Measurements from ENCODE around the gene CSK.
"Not testable (repeated sequence)": the region's sequence is repeated elsewhere in the genome, so short reads cannot be mapped to it uniquely, and the experiment has no call there.

CSK gene

GRCh38 chr15:74781431-74782258, at the start of gene CSK:
CSK (plus strand) TSS chr15:74782080; CDS start chr15:74798298, 16,218 bp downstream.
- DNase-seq, result peak; percentile 84

GRCh38 chr15:74732846-74733245, 49.0 kb upstream of the CSK start:
- DNase-seq, result no peak

GRCh38 chr15:74733269-74733668, 48.6 kb upstream of the CSK start:
- DNase-seq, result no peak

GRCh38 chr15:74735305-74735704, 46.6 kb upstream of the CSK start:
- DNase-seq, result no peak

- DNase-seq, result not testable (repeated sequence)
These were observed 43.6 kb upstream of the CSK start for GRCh38 chr15:74738239-74738638.

GRCh38 chr15:74742422-74742821, 39.5 kb upstream of the CSK start:
- DNase-seq, result no peak

- no peak for DNase-seq
These were observed 35.5 kb upstream of the CSK start for GRCh38 chr15:74746389-74746788.

GRCh38 chr15:74748322-74748946, 33.4 kb upstream of the CSK start, which contains the start of gene CYP1A2:
CYP1A2 (plus strand) TSS chr15:74748845; CDS start chr15:74749739, 894 bp downstream.
- DNase-seq, result no peak

- no peak for DNase-seq
These were observed 32.0 kb upstream of the CSK start for GRCh38 chr15:74749832-74750231.

GRCh38 chr15:74750751-74751150, 31.1 kb upstream of the CSK start:
- no peak for DNase-seq

GRCh38 chr15:74752011-74752410, 29.9 kb upstream of the CSK start:
- DNase-seq, result no peak

GRCh38 chr15:74752531-74752930, 29.3 kb upstream of the CSK start:
- no peak for DNase-seq

- no peak for DNase-seq
These were observed 27.2 kb upstream of the CSK start for GRCh38 chr15:74754593-74755215.

- DNase-seq, result no peak
These were observed 23.1 kb upstream of the CSK start for GRCh38 chr15:74758736-74759135.

- peak; percentile 54 for DNase-seq
These were observed 19.1 kb upstream of the CSK start for GRCh38 chr15:74762791-74763150.

GRCh38 chr15:74763416-74763815, 18.5 kb upstream of the CSK start:
- DNase-seq, result no peak

GRCh38 chr15:74767167-74768098, 14.4 kb upstream of the CSK start:
- no peak for DNase-seq

GRCh38 chr15:74768099-74768770, 13.6 kb upstream of the CSK start:
- DNase-seq, result no peak

GRCh38 chr15:74768771-74769342, 13.0 kb upstream of the CSK start:
- DNase-seq, result peak; percentile 69

- no peak for DNase-seq
These were observed 12.3 kb upstream of the CSK start for GRCh38 chr15:74769463-74770025.

- no peak for DNase-seq
These were observed 11.5 kb upstream of the CSK start for GRCh38 chr15:74770211-74770903.
